Neural progenitor cell (in vitro differentiated cells): ENCODE measurements around the gene PRLR. TPM values are rescaled to one million over a fixed set of nuclear protein-coding genes. Genes with fewer than 3 reads are reported as not detected.
A peak's percentile ranks its signal among the peaks of the same experiment; 100 is the strongest.
"Not testable (repeated sequence)": the region's sequence is repeated elsewhere in the genome, so short reads cannot be mapped to it uniquely, and the experiment has no call there.

Experiments
- DNase-seq: peaks from one replicate; pipeline ENCODE4 v3.0.0-alpha.2; 2016; ENCODE audit warnings: low spot score
- H2AFZ ChIP-seq: fragments of 200-600 bp; sonication (generic); replicated peaks from 2 replicates; pipeline ENCODE4 v1.6.1; 2016; ENCODE audit warnings: antibody characterized with exemption
- H3F3A ChIP-seq: fragments of 200-600 bp; sonication (generic); 2 replicates; pipeline ENCODE4 v1.6.1; 2016; ENCODE audit warnings: antibody characterized with exemption, low read depth
- H3K27ac ChIP-seq: fragments of 200-600 bp; sonication (generic); 2 replicates; pipeline ENCODE4 v1.5.1; 2016; ENCODE audit warnings: mild to moderate bottlenecking
- H3K27me3 ChIP-seq: fragments of 200-600 bp; sonication (generic); 2 replicates; pipeline ENCODE4 v1.6.1; 2016; ENCODE audit warnings: mild to moderate bottlenecking, moderate library complexity
- H3K36me3 ChIP-seq: fragments of 200-600 bp; sonication (generic); 2 replicates; pipeline ENCODE4 v1.5.1; 2016
- H3K4me1 ChIP-seq: fragments of 200-600 bp; sonication (generic); 2 replicates; pipeline ENCODE4 v1.6.1; 2016; ENCODE audit warnings: mixed run types
- H3K4me2 ChIP-seq: fragments of 200-600 bp; sonication (generic); 2 replicates; pipeline ENCODE4 v1.6.1; 2016
- H3K4me3 ChIP-seq: fragments of 200-600 bp; sonication (generic); 2 replicates; pipeline ENCODE4 v1.5.1; 2016
- H3K79me2 ChIP-seq: fragments of 200-600 bp; sonication (generic); 2 replicates; pipeline ENCODE4 v1.6.1; 2016; ENCODE audit warnings: low read depth
- H3K9ac ChIP-seq: fragments of 200-600 bp; sonication (generic); 2 replicates; pipeline ENCODE4 v1.6.1; 2016
- H3K9me3 ChIP-seq: fragments of 200-600 bp; sonication (generic); 2 replicates; pipeline ENCODE4 v1.5.1; 2016; ENCODE audit warnings: low read depth
- H4K20me1 ChIP-seq: fragments of 200-600 bp; sonication (generic); 2 replicates; pipeline ENCODE4 v1.6.1; 2016; ENCODE audit warnings: low read depth
- H3K27ac Mint-ChIP-seq: 3 replicates; pipeline ENCODE4 v1.8.0; 2021; ENCODE audit warnings: mixed read lengths
- H3K27me3 Mint-ChIP-seq: 2 replicates; pipeline ENCODE4 v1.8.0; 2022; ENCODE audit warnings: low read depth, mild to moderate bottlenecking, inconsistent platforms, moderate library complexity, mixed read lengths; ENCODE audit not compliant: insufficient read depth
- H3K36me3 Mint-ChIP-seq: 3 replicates; pipeline ENCODE4 v1.8.0; 2021; ENCODE audit warnings: mixed read lengths
- H3K4me1 Mint-ChIP-seq: 3 replicates; pipeline ENCODE4 v1.8.0; 2021; ENCODE audit warnings: mixed read lengths
- H3K4me3 Mint-ChIP-seq: 3 replicates; pipeline ENCODE4 v1.8.0; 2021; ENCODE audit warnings: mild to moderate bottlenecking, moderate library complexity, mixed read lengths
- H3K9me3 Mint-ChIP-seq: 3 replicates; pipeline ENCODE4 v1.8.0; 2020; ENCODE audit warnings: mixed read lengths
- CTCF ChIP-seq: fragments of 200-600 bp; sonication (generic); IDR thresholded peaks from 2 replicates; pipeline ENCODE4 v1.5.1; 2017; ENCODE audit warnings: antibody characterized with exemption, mild to moderate bottlenecking
- EZH2 ChIP-seq: fragments of 200-600 bp; sonication (generic); IDR thresholded peaks from 2 replicates; pipeline ENCODE4 v1.6.1; 2017; ENCODE audit warnings: antibody characterized with exemption, mild to moderate bottlenecking, moderate library complexity
- EZH2phosphoT487 ChIP-seq: fragments of 200-600 bp; sonication (generic); IDR thresholded peaks from 2 replicates; pipeline ENCODE4 v1.6.1; 2017; ENCODE audit warnings: antibody characterized with exemption
- total RNA-seq: library from RNA; depleted of rRNA; stranded (reverse); fragments of >200 nt; gene quantifications from 2 replicates; pipeline ENCODE4 v1.2.3, GENCODE V29; 2015; ENCODE audit warnings: low replicate concordance

Gene PRLR
- total RNA-seq, 1 donor from 2014 or later, result 0.51 TPM

GRCh38 chr5:35041261-35041660, 189.0 kb downstream of the PRLR start:
- H3K36me3 ChIP-seq, result no peaks in the 10 kb centered on the region
- H3K4me3 ChIP-seq, result no peak overlapping the region
- DNase-seq, result no peak
- H3K4me3 Mint-ChIP-seq, result no peak overlapping the region
- no peaks in the 10 kb centered on the region for H3K4me1 ChIP-seq
- H3K27ac Mint-ChIP-seq, result no peak overlapping the region
- H4K20me1 ChIP-seq, result no peaks in the 10 kb centered on the region
- H3K4me1 Mint-ChIP-seq, result peaks cover 24% of the 10 kb centered on the region
- H3K9ac ChIP-seq, result no peak overlapping the region
- no peaks in the 10 kb centered on the region for H3K9me3 Mint-ChIP-seq
- no peaks in the 10 kb centered on the region for H3K36me3 Mint-ChIP-seq
- H3K79me2 ChIP-seq, result no peaks in the 10 kb centered on the region
- H3K4me2 ChIP-seq, result no peak overlapping the region
- H3K27ac ChIP-seq, result no peak overlapping the region
- no peaks in the 10 kb centered on the region for H3K27me3 ChIP-seq
- TF ChIP-seq EZH2 (no peak), CTCF (no peak), EZH2phosphoT487 (no peak)
- H3K27me3 Mint-ChIP-seq, result peaks cover 6% of the 10 kb centered on the region
- H2AFZ ChIP-seq, result peak overlapping the region; percentile 30
- H3F3A ChIP-seq, result no peaks in the 10 kb centered on the region
- H3K9me3 ChIP-seq, result no peaks in the 10 kb centered on the region

DNA sequence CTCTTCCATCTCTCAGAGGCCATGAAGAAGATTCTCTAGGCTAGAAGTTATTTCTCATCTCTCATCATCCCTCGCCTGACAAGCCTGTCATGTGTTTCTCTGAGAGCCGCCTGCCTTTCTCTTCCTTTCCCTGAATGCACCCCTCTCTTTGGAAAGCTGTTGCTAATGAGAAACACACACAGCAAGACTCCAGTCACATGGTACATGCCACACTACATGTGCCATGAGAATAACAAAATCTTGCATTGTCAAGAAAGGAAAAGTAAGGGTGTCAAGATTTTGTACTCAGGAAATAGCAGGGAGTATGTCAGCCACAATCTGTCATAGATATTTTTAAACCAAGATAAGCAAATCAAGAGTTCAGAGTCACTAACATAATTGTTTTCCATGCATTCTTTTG, 191.4 kb downstream of the PRLR start:
- Histone ChIP-seq H4K20me1 (no peaks in the 10 kb centered on the region), H3K27ac (no peak overlapping the region), H3K36me3 (no peaks in the 10 kb centered on the region), H3K9ac (no peak overlapping the region), H3K4me1 (no peaks in the 10 kb centered on the region), H3K9me3 (no peaks in the 10 kb centered on the region), H3K4me2 (no peak overlapping the region), H3K79me2 (no peaks in the 10 kb centered on the region), H3K4me3 (no peak overlapping the region), H3F3A (no peaks in the 10 kb centered on the region), H2AFZ (no peak overlapping the region), H3K27me3 (no peaks in the 10 kb centered on the region)
- no peak overlapping the region for H3K4me3 Mint-ChIP-seq
- peak overlapping the region; percentile 76 for H3K27ac Mint-ChIP-seq
- H3K4me1 Mint-ChIP-seq, result peaks cover 25% of the 10 kb centered on the region
- H3K9me3 Mint-ChIP-seq, result no peaks in the 10 kb centered on the region
- H3K36me3 Mint-ChIP-seq, result no peaks in the 10 kb centered on the region
- TF ChIP-seq CTCF (no peak), EZH2 (no peak), EZH2phosphoT487 (no peak)
- DNase-seq, result no peak
- H3K27me3 Mint-ChIP-seq, result peaks cover 8% of the 10 kb centered on the region

DNA sequence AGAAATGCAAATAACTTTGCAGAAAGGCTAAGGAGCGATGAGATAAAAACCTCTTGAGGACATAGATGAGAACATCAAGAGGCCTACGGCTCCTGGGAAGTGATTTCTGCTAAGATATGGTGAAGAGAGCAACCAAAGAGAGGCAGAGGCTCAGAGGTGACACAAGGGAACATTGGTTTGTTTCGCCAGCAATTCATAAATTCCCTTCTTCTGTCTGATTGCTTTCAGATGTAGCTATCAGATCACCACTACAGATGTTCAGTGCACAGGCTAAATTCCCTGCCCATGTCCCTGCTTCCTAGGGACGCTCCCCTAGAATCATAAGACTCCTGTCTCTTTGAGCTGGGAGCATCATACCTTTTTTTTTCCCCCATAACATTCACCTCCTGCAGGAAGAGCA, 193.8 kb downstream of the PRLR start:
- peaks cover 24% of the 10 kb centered on the region for H3K4me1 Mint-ChIP-seq
- no peaks in the 10 kb centered on the region for H3K79me2 ChIP-seq
- H3K4me3 ChIP-seq, result no peak overlapping the region
- no peaks in the 10 kb centered on the region for H3K36me3 Mint-ChIP-seq
- no peak overlapping the region for H3K4me3 Mint-ChIP-seq
- H3K9ac ChIP-seq, result no peak overlapping the region
- no peaks in the 10 kb centered on the region for H3K9me3 ChIP-seq
- no peaks in the 10 kb centered on the region for H3K36me3 ChIP-seq
- no peaks in the 10 kb centered on the region for H4K20me1 ChIP-seq
- no peaks in the 10 kb centered on the region for H3K4me1 ChIP-seq
- H3F3A ChIP-seq, result no peaks in the 10 kb centered on the region
- TF ChIP-seq EZH2phosphoT487 (no peak), CTCF (no peak), EZH2 (no peak)
- H3K9me3 Mint-ChIP-seq, result no peaks in the 10 kb centered on the region
- no peak overlapping the region for H3K4me2 ChIP-seq
- H2AFZ ChIP-seq, result peak overlapping the region; percentile 0
- no peaks in the 10 kb centered on the region for H3K27me3 ChIP-seq
- H3K27ac ChIP-seq, result no peak overlapping the region
- H3K27ac Mint-ChIP-seq, result no peak overlapping the region
- DNase-seq, result no peak
- H3K27me3 Mint-ChIP-seq, result peaks cover 8% of the 10 kb centered on the region

DNA sequence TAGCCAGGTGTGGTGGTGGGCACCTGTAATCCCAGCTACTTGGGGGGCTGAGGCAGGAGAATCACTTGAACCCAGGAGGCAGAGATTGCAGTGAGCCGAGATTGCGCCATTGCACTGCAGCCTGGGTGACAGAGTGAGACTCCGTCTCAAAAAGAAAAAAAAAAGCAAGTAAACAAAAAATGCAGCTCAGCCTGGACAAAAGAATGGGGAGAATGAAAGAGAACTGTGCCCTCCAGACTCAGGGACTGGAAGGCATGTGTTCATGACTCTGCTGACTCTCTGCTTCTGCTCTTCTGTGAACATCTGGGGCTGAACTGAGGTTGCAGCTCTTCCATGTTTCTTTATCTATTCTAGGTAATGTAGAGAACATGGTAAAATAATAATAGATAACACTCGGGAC, 194.4 kb downstream of the PRLR start:
- not testable (repeated sequence) for H3K27me3 Mint-ChIP-seq, H3K27me3 ChIP-seq, H3K4me3 ChIP-seq, H3K36me3 Mint-ChIP-seq, H3K4me2 ChIP-seq, H3K79me2 ChIP-seq, DNase-seq, H3K4me1 ChIP-seq, H3K27ac Mint-ChIP-seq, H4K20me1 ChIP-seq, H2AFZ ChIP-seq, H3K4me3 Mint-ChIP-seq, H3K9me3 ChIP-seq, H3K9me3 Mint-ChIP-seq, H3K36me3 ChIP-seq, H3F3A ChIP-seq, H3K27ac ChIP-seq, H3K9ac ChIP-seq
- H3K4me1 Mint-ChIP-seq, result peaks cover 20% of the 10 kb centered on the region
